HT-29 (cell line): ENCODE measurements around the gene PLAC9. TPM values are rescaled to one million over a fixed set of nuclear protein-coding genes. Genes with fewer than 3 reads are reported as not detected.
"Not testable (repeated sequence)": the region's sequence is repeated elsewhere in the genome, so short reads cannot be mapped to it uniquely, and the experiment has no call there.

Experiments
- DNase-seq: peaks from one replicate; pipeline ENCODE4 v3.0.0-alpha.2; 2015; ENCODE audit warnings: low spot score
- total RNA-seq: library from RNA; depleted of rRNA; stranded (reverse); fragments of >200 nt; shearing (Covaris generic); gene quantifications from 2 replicates; pipeline ENCODE4 v1.2.3, GENCODE V29; 2014; rRNA removed

The PLAC9 gene
- total RNA-seq, result not detected in 2 replicates

- no peak for DNase-seq
Measured at GRCh38 chr10:80132299-80133139, at the start of gene PLAC9. PLAC9 (plus strand) TSS chr10:80132730; CDS start chr10:80132763, 33 bp downstream.

- no peak for DNase-seq
Measured at GRCh38 chr10:80090121-80090520, 42.4 kb upstream of the PLAC9 start.

- DNase-seq, result no peak
Measured at GRCh38 chr10:80094231-80094630, 38.3 kb upstream of the PLAC9 start.

GRCh38 chr10:80098272-80098671, 34.3 kb upstream of the PLAC9 start:
- DNase-seq, result not testable (repeated sequence)

GRCh38 chr10:80099295-80099694, 33.2 kb upstream of the PLAC9 start:
- not testable (repeated sequence) for DNase-seq

GRCh38 chr10:80100116-80100515, 32.4 kb upstream of the PLAC9 start:
- no peak for DNase-seq

- no peak for DNase-seq
Measured at GRCh38 chr10:80100861-80101695, 31.5 kb upstream of the PLAC9 start.

- no peak for DNase-seq
Measured at GRCh38 chr10:80104066-80104926, 28.2 kb upstream of the PLAC9 start.

GRCh38 chr10:80108576-80109239, 23.8 kb upstream of the PLAC9 start:
- no peak for DNase-seq

GRCh38 chr10:80110986-80111385, 21.5 kb upstream of the PLAC9 start:
- DNase-seq, result no peak

GRCh38 chr10:80118669-80119068, 13.9 kb upstream of the PLAC9 start:
- DNase-seq, result no peak

GRCh38 chr10:80122110-80122710, 10.3 kb upstream of the PLAC9 start:
- no peak for DNase-seq

GRCh38 chr10:80122746-80123145, 9.8 kb upstream of the PLAC9 start:
- no peak for DNase-seq

GRCh38 chr10:80126876-80127275, 5.7 kb upstream of the PLAC9 start:
- DNase-seq, result no peak

GRCh38 chr10:80131499-80131901, 1.0 kb upstream of the PLAC9 start:
- no peak for DNase-seq

GRCh38 chr10:80133206-80133605, 676 bp downstream of the PLAC9 start:
- DNase-seq, result no peak

- not testable (repeated sequence) for DNase-seq
Measured at GRCh38 chr10:80133687-80134086, 1.2 kb downstream of the PLAC9 start.

GRCh38 chr10:80136134-80136571, 3.6 kb downstream of the PLAC9 start:
- no peak for DNase-seq

- DNase-seq, result no peak
Measured at GRCh38 chr10:80137031-80137862, 4.7 kb downstream of the PLAC9 start.

- DNase-seq, result no peak
Measured at GRCh38 chr10:80137920-80138319, 5.4 kb downstream of the PLAC9 start.
